Muscle layer of colon (tissue), 2 donors: Measurements from ENCODE around the gene EXD2.
"Not testable (repeated sequence)": the region's sequence is repeated elsewhere in the genome, so short reads cannot be mapped to it uniquely, and the experiment has no call there.

ENCODE experiments used
- H3K27ac ChIP-seq: one replicate; pipeline ENCODE4 v1.7.0; 2013; ENCODE audit warnings: low read depth, mild to moderate bottlenecking, low read length, moderate library complexity
- H3K27me3 ChIP-seq, 2 donors: one replicate each; pipeline ENCODE4 v1.7.0; 2013; ENCODE audit warnings: low read length in 2 of 2, mild to moderate bottlenecking in 2 of 2; ENCODE audit not compliant: insufficient read depth in 2 of 2, control insufficient read depth in 1 of 2
- H3K36me3 ChIP-seq: one replicate; pipeline ENCODE4 v1.7.0; 2013; ENCODE audit warnings: mild to moderate bottlenecking, low read length; ENCODE audit not compliant: insufficient read depth
- H3K4me1 ChIP-seq: one replicate; pipeline ENCODE4 v1.7.0; 2013; ENCODE audit warnings: mild to moderate bottlenecking, low read length; ENCODE audit not compliant: insufficient read depth
- H3K4me3 ChIP-seq, 2 donors: one replicate each; pipeline ENCODE4 v1.7.0; 2013; ENCODE audit warnings: low read length in 2 of 2, low read depth in 1 of 2, mild to moderate bottlenecking in 1 of 2, moderate library complexity in 1 of 2
- H3K9ac ChIP-seq: one replicate; pipeline ENCODE4 v1.7.0; 2013; ENCODE audit warnings: low read length
- H3K9me3 ChIP-seq: one replicate; pipeline ENCODE4 v1.7.0; 2013; ENCODE audit warnings: mild to moderate bottlenecking, low read length
- donor health status: abdominal sarcoma.
- donor health status: Adenocarcinoma of cecum.

EXD2 gene

GRCh38 chr14:69156224-69156623 lies 35.1 kb upstream of the EXD2 start:
- Histone ChIP-seq H3K4me1 (no peaks in the 10 kb centered on the region), H3K27me3 (no peaks in the 10 kb centered on the region), H3K9me3 (no peaks in the 10 kb centered on the region), H3K4me3 (no peak overlapping the region), H3K9ac (no peak overlapping the region), H3K36me3 (no peaks in the 10 kb centered on the region), H3K27ac (no peak overlapping the region)

- H3K36me3 ChIP-seq: no peaks in the 10 kb centered on the region
- H3K4me1 ChIP-seq: no peaks in the 10 kb centered on the region
- H3K27me3 ChIP-seq: no peaks in the 10 kb centered on the region
- no peak overlapping the region for H3K4me3 ChIP-seq
- no peak overlapping the region for H3K9ac ChIP-seq
- no peak overlapping the region for H3K27ac ChIP-seq
- no peaks in the 10 kb centered on the region for H3K9me3 ChIP-seq
These were observed 29.7 kb upstream of the EXD2 start for GRCh38 chr14:69161590-69161989.

GRCh38 chr14:69165787-69166186 lies 25.5 kb upstream of the EXD2 start:
- H3K4me3 ChIP-seq, H3K27ac ChIP-seq, H3K9me3 ChIP-seq, H3K4me1 ChIP-seq, H3K9ac ChIP-seq, H3K27me3 ChIP-seq, H3K36me3 ChIP-seq: not testable (repeated sequence)

GRCh38 chr14:69170839-69171238 lies 20.5 kb upstream of the EXD2 start:
- H3K9me3 ChIP-seq: no peaks in the 10 kb centered on the region
- H3K27me3 ChIP-seq: no peaks in the 10 kb centered on the region
- H3K9ac ChIP-seq: no peak overlapping the region
- no peaks in the 10 kb centered on the region for H3K4me1 ChIP-seq
- no peaks in the 10 kb centered on the region for H3K36me3 ChIP-seq
- no peak overlapping the region for H3K27ac ChIP-seq
- no peak overlapping the region for H3K4me3 ChIP-seq

GRCh38 chr14:69171569-69171968 lies 19.7 kb upstream of the EXD2 start:
- Histone ChIP-seq H3K9me3 (no peaks in the 10 kb centered on the region), H3K36me3 (no peaks in the 10 kb centered on the region), H3K27ac (no peak overlapping the region), H3K27me3 (no peaks in the 10 kb centered on the region), H3K4me3 (no peak overlapping the region), H3K4me1 (no peaks in the 10 kb centered on the region), H3K9ac (no peak overlapping the region)

GRCh38 chr14:69175130-69175529 lies 16.2 kb upstream of the EXD2 start:
- H3K9me3 ChIP-seq: no peaks in the 10 kb centered on the region
- no peaks in the 10 kb centered on the region for H3K36me3 ChIP-seq
- H3K27ac ChIP-seq: no peak overlapping the region
- H3K4me1 ChIP-seq: no peaks in the 10 kb centered on the region
- H3K27me3 ChIP-seq: no peaks in the 10 kb centered on the region
- no peak overlapping the region for H3K4me3 ChIP-seq
- no peak overlapping the region for H3K9ac ChIP-seq

GRCh38 chr14:69181491-69181890 lies 9.8 kb upstream of the EXD2 start:
- Histone ChIP-seq H3K4me3 (no peak overlapping the region), H3K36me3 (no peaks in the 10 kb centered on the region), H3K27me3 (no peaks in the 10 kb centered on the region), H3K4me1 (no peaks in the 10 kb centered on the region), H3K9me3 (no peaks in the 10 kb centered on the region), H3K9ac (no peak overlapping the region), H3K27ac (no peak overlapping the region)

- H3K4me1 ChIP-seq, H3K27ac ChIP-seq, H3K36me3 ChIP-seq, H3K9me3 ChIP-seq, H3K9ac ChIP-seq, H3K4me3 ChIP-seq, H3K27me3 ChIP-seq: not testable (repeated sequence)
These were observed 8.7 kb upstream of the EXD2 start for GRCh38 chr14:69182580-69182979.

GRCh38 chr14:69183735-69184134 lies 7.6 kb upstream of the EXD2 start:
- Histone ChIP-seq H3K36me3 (no peaks in the 10 kb centered on the region), H3K9ac (no peak overlapping the region), H3K4me1 (no peaks in the 10 kb centered on the region), H3K4me3 (no peak overlapping the region), H3K27me3 (no peaks in the 10 kb centered on the region), H3K9me3 (no peaks in the 10 kb centered on the region), H3K27ac (no peak overlapping the region)

GRCh38 chr14:69190191-69190590 lies 1.1 kb upstream of the EXD2 start:
- no peak overlapping the region for H3K4me3 ChIP-seq
- no peaks in the 10 kb centered on the region for H3K27me3 ChIP-seq
- no peak overlapping the region for H3K27ac ChIP-seq
- H3K9ac ChIP-seq: no peak overlapping the region
- no peaks in the 10 kb centered on the region for H3K4me1 ChIP-seq
- no peaks in the 10 kb centered on the region for H3K36me3 ChIP-seq
- H3K9me3 ChIP-seq: no peaks in the 10 kb centered on the region

GRCh38 chr14:69193721-69194120 lies 2.4 kb downstream of the EXD2 start:
- Histone ChIP-seq H3K36me3 (no peaks in the 10 kb centered on the region), H3K9me3 (no peaks in the 10 kb centered on the region), H3K27ac (no peak overlapping the region), H3K27me3 (no peaks in the 10 kb centered on the region), H3K4me1 (no peaks in the 10 kb centered on the region), H3K4me3 (no peak overlapping the region), H3K9ac (no peak overlapping the region)

- H3K27me3 ChIP-seq: no peaks in the 10 kb centered on the region
- no peaks in the 10 kb centered on the region for H3K4me1 ChIP-seq
- H3K9me3 ChIP-seq: no peaks in the 10 kb centered on the region
- no peak overlapping the region for H3K27ac ChIP-seq
- H3K9ac ChIP-seq: no peak overlapping the region
- H3K4me3 ChIP-seq: no peak overlapping the region
- H3K36me3 ChIP-seq: no peaks in the 10 kb centered on the region
These were observed 8.5 kb downstream of the EXD2 start for GRCh38 chr14:69199786-69200185.
